GM12878 (cell line): ENCODE measurements around the gene ALDH3B2. TPM values are rescaled to one million over a fixed set of nuclear protein-coding genes. Genes with fewer than 3 reads are reported as not detected.

Source experiments
- ATAC-seq: fragments of 200-7000 bp; cut with Tn5 transposase; 3 replicates; pipeline ENCODE4 v1.9.1; 2020; ENCODE audit warnings: mild to moderate bottlenecking, moderate library complexity
- BruUV-seq: library from RNA; stranded (reverse); fragments of 400-500 nt; replicated peaks from 2 replicates; lab custom pipeline; 2021; lab: Mats Ljungman, UMichigan
- CTCF ChIA-PET: fragments of 300-600 bp; sonication (Branson Sonifier 250); formaldehyde crosslinking; extraction: SDS; loops from one replicate; lab custom pipeline; 2021; ENCODE audit warnings: inconsistent platforms; lab: Yijun Ruan, JAX
- POLR2A ChIA-PET: fragments of 350-600 bp; formaldehyde crosslinking; extraction: SDS; loops from one replicate; lab custom pipeline; 2021; ENCODE audit warnings: inconsistent platforms; lab: Charles Lee
- RAD21 ChIA-PET: fragments of 300-600 bp; sonication (Branson Sonifier 250); formaldehyde crosslinking; loops from one replicate; lab custom pipeline; 2023; ENCODE audit warnings: antibody characterized with exemption; ENCODE audit not compliant: unreplicated experiment; lab: Charles Lee
- SMC1A ChIA-PET: fragments of 300-600 bp; sonication (Branson Sonifier 250); formaldehyde crosslinking; loops from one replicate; lab custom pipeline; 2023; ENCODE audit not compliant: unreplicated experiment, uncharacterized antibody; lab: Charles Lee
- DNase-seq: peaks from one replicate; pipeline ENCODE4 v3.0.0-alpha.2; 2011; ENCODE audit warnings: low read depth, low spot score
- FAIRE-seq: peaks from 3 replicates; lab custom pipeline; 2011; peaks lifted over from hg19 to GRCh38; lab: Jason Lieb, UNC
- H2AFZ ChIP-seq: 2 replicates; pipeline ENCODE4 v1.6.0; 2011; ENCODE audit warnings: low read depth, low read length, control low read depth; ENCODE audit not compliant: control insufficient read depth
- H3K27ac ChIP-seq: 2 replicates; pipeline ENCODE4 v1.5.1; 2011; ENCODE audit warnings: control low read depth; ENCODE audit not compliant: control insufficient read depth, insufficient read depth
- H3K27me3 ChIP-seq, 2 experiments: replicated peaks in 1 of 2; 2 replicates each; pipeline versions ENCODE4 v1.6.0 to v1.6.1; 2011; ENCODE audit warnings: low read length in 1 of 2; ENCODE audit not compliant: control insufficient read depth in 2 of 2, insufficient read depth in 2 of 2
- H3K36me3 ChIP-seq, 2 experiments: 2 replicates each; pipeline ENCODE4 v1.5.1; 2011; ENCODE audit warnings: low read length in 1 of 2; ENCODE audit not compliant: control insufficient read depth in 2 of 2, insufficient read depth in 2 of 2
- H3K4me1 ChIP-seq: 2 replicates; pipeline ENCODE4 v1.6.1; 2011; ENCODE audit warnings: mild to moderate bottlenecking, low read length, moderate library complexity, mixed read lengths; ENCODE audit not compliant: control insufficient read depth, insufficient read depth
- H3K4me2 ChIP-seq: 2 replicates; pipeline ENCODE4 v1.6.0; 2011; ENCODE audit warnings: control low read depth; ENCODE audit not compliant: control insufficient read depth, insufficient read depth
- H3K4me3 ChIP-seq: fragments of 200-600 bp; sonication (generic); 2 replicates; pipeline ENCODE4 v1.5.1; 2016
- H3K79me2 ChIP-seq: 2 replicates; pipeline ENCODE4 v1.6.0; 2011; ENCODE audit warnings: low read length; ENCODE audit not compliant: control insufficient read depth, insufficient read depth
- H3K9ac ChIP-seq: 2 replicates; pipeline ENCODE4 v1.8.0; 2011; ENCODE audit warnings: low read length, control low read depth, mixed read lengths; ENCODE audit not compliant: control insufficient read depth, insufficient read depth
- H3K9me3 ChIP-seq: replicated peaks from 3 replicates; pipeline ENCODE4 v1.5.1; 2011; ENCODE audit warnings: mild to moderate bottlenecking, low read length; ENCODE audit not compliant: control insufficient read depth, insufficient read depth
- H4K20me1 ChIP-seq: 2 replicates; pipeline ENCODE4 v1.6.0; 2011; ENCODE audit not compliant: control insufficient read depth, insufficient read depth
- ATF7 ChIP-seq: fragments of 450-650 bp; IDR thresholded peaks from 2 replicates; pipeline ENCODE4 v1.6.1; 2016; ENCODE audit warnings: low read depth, mild to moderate bottlenecking
- BCL11A ChIP-seq: IDR thresholded peaks from 2 replicates; pipeline ENCODE4 v1.6.1; 2011; ENCODE audit warnings: low read depth, low read length
- CBX3 ChIP-seq: fragments of 200-600 bp; sonication (generic); IDR thresholded peaks from 2 replicates; pipeline ENCODE4 v1.6.1; 2016; ENCODE audit warnings: low read depth, borderline replicate concordance
- CREM ChIP-seq: IDR thresholded peaks from 2 replicates; pipeline ENCODE4 v1.6.1; 2014; ENCODE audit warnings: antibody characterized with exemption, low read depth
- EED ChIP-seq: sonication (generic); IDR thresholded peaks from 2 replicates; pipeline ENCODE4 v1.6.1; 2016; ENCODE audit warnings: antibody characterized with exemption, low read depth
- ESRRA ChIP-seq: IDR thresholded peaks from 2 replicates; pipeline ENCODE4 v1.6.1; 2012; ENCODE audit warnings: mild to moderate bottlenecking, low read length, improper control_type of control experiment
- FOS ChIP-seq: IDR thresholded peaks from 3 replicates; pipeline ENCODE4 v1.6.1; 2011; ENCODE audit warnings: borderline replicate concordance; ENCODE audit not compliant: insufficient read length; ENCODE audit errors: extremely low read depth
- FOXM1 ChIP-seq: IDR thresholded peaks from 2 replicates; pipeline ENCODE4 v1.6.1; 2012; ENCODE audit warnings: low read depth, mild to moderate bottlenecking, inconsistent platforms, low read length, moderate library complexity
- GABPA ChIP-seq: IDR thresholded peaks from 2 replicates; pipeline ENCODE4 v1.6.1; 2014; ENCODE audit warnings: antibody characterized with exemption, low read depth, mild to moderate bottlenecking, inconsistent platforms
- HDGF ChIP-seq: fragments of 450-650 bp; IDR thresholded peaks from 2 replicates; pipeline ENCODE4 v1.6.1; 2016; ENCODE audit warnings: antibody characterized with exemption
- JUNB ChIP-seq: IDR thresholded peaks from 2 replicates; pipeline ENCODE4 v1.6.1; 2016; ENCODE audit warnings: antibody characterized with exemption, mild to moderate bottlenecking
- KAT2A ChIP-seq: conservative IDR thresholded peaks from 2 replicates; pipeline ENCODE4 v1.6.1; 2011; ENCODE audit warnings: low read depth, low read length; ENCODE audit not compliant: control insufficient read depth
- MEF2A ChIP-seq: IDR thresholded peaks from 2 replicates; pipeline ENCODE4 v1.6.1; 2011; ENCODE audit warnings: low read depth, mild to moderate bottlenecking, low read length, moderate library complexity; ENCODE audit not compliant: insufficient read depth
- MEF2B ChIP-seq: fragments of 450-650 bp; IDR thresholded peaks from 2 replicates; pipeline ENCODE4 v1.6.1; 2018; ENCODE audit warnings: mild to moderate bottlenecking, moderate library complexity; ENCODE audit not compliant: partially characterized antibody, poor library complexity, severe bottlenecking
- SP1 ChIP-seq: IDR thresholded peaks from one replicate; pipeline ENCODE4 v1.6.1; 2011; ENCODE audit warnings: low read depth, low read length
- TCF12 ChIP-seq: IDR thresholded peaks from 2 replicates; pipeline ENCODE4 v1.6.1; 2011; ENCODE audit warnings: low read depth, mild to moderate bottlenecking, low read length
- TCF3 ChIP-seq: IDR thresholded peaks from 2 replicates; pipeline ENCODE4 v1.6.1; 2012; ENCODE audit warnings: low read depth, mild to moderate bottlenecking, low read length, borderline replicate concordance; ENCODE audit not compliant: insufficient read depth
- WGBS: methylation state at CpG from one replicate; pipeline ENCODE4 v1.1.6; 2016; ENCODE audit warnings: low lambda C conversion rate; ENCODE audit not compliant: insufficient replicate concordance, insufficient coverage; ENCODE audit errors: missing lambda C conversion rate; 5-methylcytosine and 5-hydroxymethylcytosine counted together
- in situ Hi-C: fragments of 300-500 bp; cut with MboI; formaldehyde crosslinking; loops from 9 replicates; pipeline ENCODE4 v1.14.3; 2018; ENCODE audit warnings: mixed read lengths
- intact Hi-C: fragments of 100-400 bp; cut with micrococcal nuclease; formaldehyde crosslinking; loops from one replicate; pipeline ENCODE4 v1.14.2; 2022; ENCODE audit not compliant: unreplicated experiment
- polyA plus RNA-seq, 11 experiments: library from polyadenylated mRNA; depleted of rRNA in 4 of 11; unstranded in 6 of 11; stranded (reverse) in 5 of 11; fragments of >200 nt; fragmentation: Nextera tagmentation in 4 of 11; fragmentation: Illumina TruSeq in 1 of 11; extraction: Ambion mirVana in 4 of 11; extraction: Trizol in 1 of 11; gene quantifications; 1 replicate in 1 of 11; 2 replicates in 10 of 11; pipeline versions ENCODE4 v1.2.1 to v1.2.3, GENCODE V29; 2011 to 2016; ENCODE audit warnings: inconsistent platforms in 2 of 11, missing spikeins in 2 of 11, low read depth in 1 of 11
- total RNA-seq, 4 experiments: library from RNA; depleted of rRNA in 3 of 4; stranded (reverse); fragments of >200 nt in 3 of 4; fragmentation: Illumina TruSeq in 1 of 4; extraction: Trizol in 1 of 4; gene quantifications; 2 replicates each; pipeline versions ENCODE4 v1.2.1 to v1.2.3, GENCODE V29; 2013 to 2021
- TF ChIP-seq, protein P1 (sequence below): fragments of 150-350 bp; IDR thresholded peaks from 2 replicates; pipeline ENCODE4 v1.6.1; 2016; ENCODE audit warnings: low read depth, low read length
- TF ChIP-seq, protein P2 (sequence below): fragments of 450-650 bp; IDR thresholded peaks from 2 replicates; pipeline ENCODE4 v1.6.1; 2018; ENCODE audit warnings: borderline replicate concordance, mild to moderate bottlenecking; ENCODE audit not compliant: partially characterized antibody

Gene ALDH3B2
- total and polyA plus RNA-seq, 10 of the 15 experiments (the other 5 are each of a cell fraction or from before 2014, with no cell fraction given), result 0.09 to 0.17 TPM; not detected in 8

DNA sequence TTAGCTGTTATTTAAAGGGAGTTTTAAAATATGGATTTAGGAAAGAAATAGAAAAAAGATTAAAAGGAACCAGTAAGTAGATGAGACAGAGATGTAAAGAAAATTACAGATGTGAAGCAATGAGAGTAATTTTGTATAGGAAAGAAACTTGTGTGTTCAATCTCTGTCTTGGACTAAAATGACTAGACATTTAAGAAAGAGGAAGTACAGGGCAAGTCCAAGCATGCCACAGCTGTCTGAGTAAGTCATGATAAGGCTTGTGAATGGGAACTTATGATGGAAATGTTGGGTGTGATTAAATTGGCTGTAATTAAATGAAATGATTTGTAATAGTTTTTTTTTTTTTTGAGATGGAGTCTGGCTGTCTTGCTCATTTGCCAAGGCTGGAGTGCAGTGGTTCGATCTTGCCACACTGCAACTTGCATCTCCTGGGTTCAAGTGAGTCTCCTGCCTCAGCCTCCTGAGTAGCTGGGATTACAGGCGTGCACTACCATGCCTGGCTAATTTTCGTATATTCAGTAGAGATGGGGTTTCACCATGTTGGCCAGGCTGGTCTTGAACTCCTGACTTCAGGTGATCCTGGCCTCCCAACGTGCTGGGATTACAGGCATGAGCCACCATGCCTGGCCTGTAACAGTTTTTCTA is 18.0 kb downstream of the ALDH3B2 start:
- SMC1A ChIA-PET, result interaction anchor here (0.7 to 6.3 kb wide), 5 partner anchors 9 to 140 kb away, joined by 3 to 69 read pairs (median 3); partner anchors contain the start of genes ACY3 and NUDT8
- peak overlapping the region; percentile 14; the same call in 1 of the 2 replicates for H3K4me3 ChIP-seq
- H3K9me3 ChIP-seq, result peaks cover 8% of the 10 kb centered on the region
- H3K9ac ChIP-seq, result no peak overlapping the region
- peak overlapping the region; percentile 71 for H3K27ac ChIP-seq
- intact Hi-C loops (no loop called here), in situ Hi-C loops (no loop called here)
- FAIRE-seq (peak; percentile 89), ATAC-seq (peak; percentile 36; the same call in 2 of the 3 replicates), DNase-seq (peak; percentile 49)
- POLR2A ChIA-PET, result interaction anchor here (0.7 to 1.3 kb wide), 2 partner anchors 10 to 1758 kb away, joined by 3 to 4 read pairs; no protein-coding TSS in a partner anchor
- no peaks in the 10 kb centered on the region for H3K79me2 ChIP-seq
- peaks cover 29% of the 10 kb centered on the region for H3K4me1 ChIP-seq
- CTCF ChIA-PET, result interaction anchor here (0.6 to 7.7 kb wide), 8 partner anchors 10 to 220 kb away, joined by 3 to 132 read pairs (median 4); partner anchors contain the start of genes ACY3 and NUDT8
- RAD21 ChIA-PET, result no interaction called here
- WGBS, result 92% methylated on average over 4 of the region's 4 CpGs
- H3K36me3 ChIP-seq, result no peaks in the 10 kb centered on the region
- no TSS peak for BruUV-seq
- H3K4me2 ChIP-seq, result peak overlapping the region; percentile 45; the same call in 1 of the 2 replicates
- no peaks in the 10 kb centered on the region for H3K27me3 ChIP-seq
- no peak overlapping the region for H2AFZ ChIP-seq
- no peaks in the 10 kb centered on the region for H4K20me1 ChIP-seq
- TF ChIP-seq HDGF (no peak), BCL11A (peak; percentile 65; the same call in 1 of the 2 replicates), JUNB (peak; percentile 86), FOXM1 (peak; percentile 64; the same call in 1 of the 2 replicates), MEF2A (peak; percentile 36; the same call in 1 of the 2 replicates), CREM (peak; percentile 52), ATF7 (0 out of 2 replicates have a peak, but pooled peaks have one; percentile 26), TCF12 (peak; percentile 40; the same call in 1 of the 2 replicates), CBX3 (no peak), TCF3 (no peak), KAT2A (no peak), EED (peak; percentile 36), GABPA (0 out of 2 replicates have a peak, but pooled peaks have one; percentile 33), MEF2B (peak; percentile 12), FOS (no peak), ESRRA (no peak), SP1 (peak; percentile 26)
- TF ChIP-seq, protein P1, sequence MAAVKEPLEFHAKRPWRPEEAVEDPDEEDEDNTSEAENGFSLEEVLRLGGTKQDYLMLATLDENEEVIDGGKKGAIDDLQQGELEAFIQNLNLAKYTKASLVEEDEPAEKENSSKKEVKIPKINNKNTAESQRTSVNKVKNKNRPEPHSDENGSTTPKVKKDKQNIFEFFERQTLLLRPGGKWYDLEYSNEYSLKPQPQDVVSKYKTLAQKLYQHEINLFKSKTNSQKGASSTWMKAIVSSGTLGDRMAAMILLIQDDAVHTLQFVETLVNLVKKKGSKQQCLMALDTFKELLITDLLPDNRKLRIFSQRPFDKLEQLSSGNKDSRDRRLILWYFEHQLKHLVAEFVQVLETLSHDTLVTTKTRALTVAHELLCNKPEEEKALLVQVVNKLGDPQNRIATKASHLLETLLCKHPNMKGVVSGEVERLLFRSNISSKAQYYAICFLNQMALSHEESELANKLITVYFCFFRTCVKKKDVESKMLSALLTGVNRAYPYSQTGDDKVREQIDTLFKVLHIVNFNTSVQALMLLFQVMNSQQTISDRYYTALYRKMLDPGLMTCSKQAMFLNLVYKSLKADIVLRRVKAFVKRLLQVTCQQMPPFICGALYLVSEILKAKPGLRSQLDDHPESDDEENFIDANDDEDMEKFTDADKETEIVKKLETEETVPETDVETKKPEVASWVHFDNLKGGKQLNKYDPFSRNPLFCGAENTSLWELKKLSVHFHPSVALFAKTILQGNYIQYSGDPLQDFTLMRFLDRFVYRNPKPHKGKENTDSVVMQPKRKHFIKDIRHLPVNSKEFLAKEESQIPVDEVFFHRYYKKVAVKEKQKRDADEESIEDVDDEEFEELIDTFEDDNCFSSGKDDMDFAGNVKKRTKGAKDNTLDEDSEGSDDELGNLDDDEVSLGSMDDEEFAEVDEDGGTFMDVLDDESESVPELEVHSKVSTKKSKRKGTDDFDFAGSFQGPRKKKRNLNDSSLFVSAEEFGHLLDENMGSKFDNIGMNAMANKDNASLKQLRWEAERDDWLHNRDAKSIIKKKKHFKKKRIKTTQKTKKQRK, result peak; percentile 49; the same call in 1 of the 2 replicates
- TF ChIP-seq, protein P2, sequence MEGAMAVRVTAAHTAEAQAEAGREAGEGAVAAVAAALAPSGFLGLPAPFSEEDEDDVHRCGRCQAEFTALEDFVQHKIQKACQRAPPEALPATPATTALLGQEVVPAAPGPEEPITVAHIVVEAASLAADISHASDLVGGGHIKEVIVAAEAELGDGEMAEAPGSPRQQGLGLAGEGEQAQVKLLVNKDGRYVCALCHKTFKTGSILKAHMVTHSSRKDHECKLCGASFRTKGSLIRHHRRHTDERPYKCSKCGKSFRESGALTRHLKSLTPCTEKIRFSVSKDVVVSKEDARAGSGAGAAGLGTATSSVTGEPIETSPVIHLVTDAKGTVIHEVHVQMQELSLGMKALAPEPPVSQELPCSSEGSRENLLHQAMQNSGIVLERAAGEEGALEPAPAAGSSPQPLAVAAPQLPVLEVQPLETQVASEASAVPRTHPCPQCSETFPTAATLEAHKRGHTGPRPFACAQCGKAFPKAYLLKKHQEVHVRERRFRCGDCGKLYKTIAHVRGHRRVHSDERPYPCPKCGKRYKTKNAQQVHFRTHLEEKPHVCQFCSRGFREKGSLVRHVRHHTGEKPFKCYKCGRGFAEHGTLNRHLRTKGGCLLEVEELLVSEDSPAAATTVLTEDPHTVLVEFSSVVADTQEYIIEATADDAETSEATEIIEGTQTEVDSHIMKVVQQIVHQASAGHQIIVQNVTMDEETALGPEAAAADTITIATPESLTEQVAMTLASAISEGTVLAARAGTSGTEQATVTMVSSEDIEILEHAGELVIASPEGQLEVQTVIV, result no peak
